Adrenal gland (tissue), 5 donors: ENCODE data around the gene TESK1.
"Not testable (repeated sequence)": the region's sequence is repeated elsewhere in the genome, so short reads cannot be mapped to it uniquely, and the experiment has no call there.

Source experiments
- CTCF ChIP-seq, 6 experiments: fragments of 450-650 bp in 4 of 6; fragments of 200-600 bp in 2 of 6; sonication (generic) in 1 of 6; IDR thresholded peaks; 1 replicate in 5 of 6; 2 replicates in 1 of 6; pipeline versions ENCODE4 v1.5.1 to v1.8.0; 2016 to 2021; ENCODE audit warnings: antibody characterized with exemption in 6 of 6, mild to moderate bottlenecking in 2 of 6, moderate library complexity in 1 of 6
- POLR2A ChIP-seq, 2 donors: fragments of 450-650 bp; IDR thresholded peaks; one replicate each; pipeline ENCODE4 v1.6.1; 2017; ENCODE audit warnings: antibody characterized with exemption in 2 of 2, mild to moderate bottlenecking in 2 of 2, moderate library complexity in 1 of 2
- donor health status: DM: no; HTN: no; CAD: no.

GRCh38 chr9:35637427-35637955 lies 32.4 kb downstream of the TESK1 start:
- TF ChIP-seq CTCF, POLR2A (IDR thresholded peaks at IDR 0.05): not testable (repeated sequence)
